ENCODE results near the gene PLXND1.
"Not testable (repeated sequence)": the region's sequence is repeated elsewhere in the genome, so short reads cannot be mapped to it uniquely, and the experiment has no call there.

PLXND1 gene

GRCh38 chr3:129612534-129613366 is 6.3 kb upstream of the PLXND1 start:
- no peak for DNase-seq

GRCh38 chr3:129611812-129612533 is 5.5 kb upstream of the PLXND1 start:
- no peak for DNase-seq

- no peak for DNase-seq
Measured at GRCh38 chr3:129611446-129611800, 4.9 kb upstream of the PLXND1 start.

DNA sequence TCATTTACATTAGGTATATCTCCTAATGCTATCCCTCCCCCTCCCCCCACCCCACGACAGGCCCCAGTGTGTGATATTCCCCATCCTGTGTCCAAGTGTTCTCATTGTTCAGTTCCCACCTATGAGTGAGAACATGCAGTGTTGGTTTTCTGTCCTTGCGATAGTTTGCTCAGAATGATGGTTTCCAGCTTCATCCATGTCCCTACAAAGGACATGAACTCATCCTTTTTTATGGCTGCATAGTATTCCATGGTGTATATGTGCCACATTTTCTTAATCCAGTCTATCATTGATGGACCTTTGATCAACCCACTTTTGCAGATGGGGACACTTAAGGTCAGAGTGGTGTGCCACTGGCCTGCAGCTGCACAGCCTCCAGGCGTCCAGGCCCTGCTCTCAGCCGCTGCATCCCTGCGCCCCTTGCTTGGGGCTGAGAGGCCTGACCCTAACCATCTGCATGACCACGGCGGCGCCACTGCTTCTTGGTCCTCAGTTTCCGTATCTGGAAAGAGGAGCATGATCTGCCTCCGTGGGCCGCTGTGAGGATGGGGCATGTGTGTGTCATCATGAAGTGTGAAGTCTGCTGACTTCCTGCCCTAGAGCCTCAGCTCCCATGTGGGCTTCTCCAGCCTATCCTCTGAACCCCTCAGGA is 4.4 kb upstream of the PLXND1 start:
- not testable (repeated sequence) for DNase-seq

GRCh38 chr3:129610276-129610675 is 3.8 kb upstream of the PLXND1 start:
- DNase-seq: no peak

- no peak for DNase-seq
Measured at GRCh38 chr3:129609591-129610182, 3.2 kb upstream of the PLXND1 start.

- no peak for DNase-seq
Measured at GRCh38 chr3:129608936-129609590, 2.6 kb upstream of the PLXND1 start.

GRCh38 chr3:129608087-129608935 is 1.8 kb upstream of the PLXND1 start:
- DNase-seq: no peak

- DNase-seq: no peak
Measured at GRCh38 chr3:129607391-129608068, 1.1 kb upstream of the PLXND1 start.

- no peak for DNase-seq
Measured at GRCh38 chr3:129605922-129606635, 397 bp downstream of the PLXND1 start.

- peak; percentile 59 for DNase-seq
Measured at GRCh38 chr3:129605203-129605921, 1.1 kb downstream of the PLXND1 start.

- DNase-seq: no peak
Measured at GRCh38 chr3:129604767-129605166, 1.7 kb downstream of the PLXND1 start.

DNA sequence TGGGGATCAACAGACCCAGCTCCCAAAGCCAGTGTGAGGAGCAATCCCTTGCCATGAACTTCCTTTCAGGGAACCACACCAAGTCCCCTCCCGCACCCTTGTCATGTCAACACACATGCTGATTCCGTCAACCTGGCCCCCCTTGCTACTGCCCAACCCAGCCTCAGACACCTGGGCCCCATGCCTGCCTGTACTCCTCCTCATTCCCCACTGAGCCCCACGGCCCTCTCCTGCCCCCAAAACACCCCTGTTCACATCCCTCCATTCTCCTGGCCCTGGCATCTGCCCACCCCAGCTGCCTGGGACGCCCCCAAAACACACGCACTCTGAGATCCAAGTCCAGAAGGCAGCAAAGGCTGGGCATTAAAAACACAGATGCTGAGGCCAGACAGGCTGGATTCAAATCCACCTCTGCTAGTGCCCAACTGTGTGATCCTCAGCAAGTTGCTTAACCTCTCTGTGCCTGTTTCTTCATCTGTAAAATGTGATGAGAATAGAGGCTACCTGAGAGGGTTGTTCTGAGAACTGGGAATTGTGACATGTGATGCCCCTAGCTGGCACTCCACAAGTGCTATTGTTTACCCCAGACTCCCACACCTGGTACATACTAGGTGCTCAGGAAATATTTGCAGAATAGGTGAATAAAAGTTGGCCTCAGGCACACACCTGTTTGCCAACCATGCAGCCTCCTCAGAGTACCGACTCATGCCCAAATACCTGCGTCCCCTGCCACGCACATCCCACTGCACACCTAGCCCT is 2.3 kb downstream of the PLXND1 start:
- no peak for DNase-seq

DNA sequence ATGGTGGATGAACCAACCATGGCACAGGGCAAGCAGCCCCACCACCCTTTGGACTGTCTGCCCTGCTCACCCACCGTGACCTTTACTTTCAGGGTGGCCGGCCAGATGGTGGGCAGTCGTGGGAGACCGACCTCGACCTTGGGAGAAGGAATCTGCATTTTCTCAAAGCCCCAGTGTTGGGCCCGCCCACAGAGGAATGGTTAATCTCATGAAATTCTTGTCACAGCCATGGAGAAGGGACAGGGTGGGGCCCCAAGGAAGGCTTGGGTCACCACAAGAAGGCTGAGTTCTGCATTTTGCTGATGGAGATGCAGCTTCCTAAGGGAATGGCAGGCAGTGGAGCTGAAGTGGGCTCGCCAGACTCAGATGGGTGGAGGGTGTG is 2.9 kb downstream of the PLXND1 start:
- DNase-seq: no peak

DNA sequence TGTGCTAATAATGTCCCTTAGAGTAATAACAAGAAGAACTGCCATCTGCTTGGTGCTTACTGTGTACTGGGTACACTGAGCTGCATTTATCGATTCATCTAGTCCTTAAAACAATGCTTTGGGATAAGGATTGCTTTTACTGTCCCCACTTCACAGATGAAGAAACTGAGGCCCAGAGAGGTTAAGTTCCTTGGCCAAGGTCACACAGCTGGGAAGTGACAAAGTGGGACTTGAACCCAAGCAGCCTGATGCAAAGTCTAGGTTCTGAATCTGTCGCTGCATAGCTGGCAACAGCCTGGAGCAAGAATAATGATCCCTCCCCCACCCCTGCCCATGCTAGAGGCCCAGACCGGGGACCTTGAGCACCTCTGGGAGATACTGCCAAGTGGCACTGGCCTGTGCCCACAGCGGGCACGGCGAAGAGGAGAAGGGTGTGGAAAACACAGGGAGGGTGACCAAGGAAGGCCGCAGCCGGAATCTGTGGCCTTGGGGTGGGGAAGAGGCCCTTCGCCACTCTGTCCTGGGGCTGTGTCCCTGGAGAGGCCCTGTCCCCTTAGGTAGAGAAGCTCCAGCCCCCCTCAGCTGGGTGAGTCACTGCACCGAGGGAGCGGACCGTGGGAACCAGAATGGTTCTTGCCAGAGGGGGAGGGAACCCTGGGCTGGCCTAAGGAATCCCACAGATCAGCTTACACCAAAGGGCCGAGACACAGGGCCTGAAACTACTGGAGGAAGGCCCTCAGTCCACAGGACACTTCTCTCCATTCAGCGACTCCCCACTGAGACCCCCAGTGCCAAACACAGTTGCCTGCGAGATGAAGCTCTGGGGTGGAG is 3.5 kb downstream of the PLXND1 start:
- no peak for DNase-seq

DNA sequence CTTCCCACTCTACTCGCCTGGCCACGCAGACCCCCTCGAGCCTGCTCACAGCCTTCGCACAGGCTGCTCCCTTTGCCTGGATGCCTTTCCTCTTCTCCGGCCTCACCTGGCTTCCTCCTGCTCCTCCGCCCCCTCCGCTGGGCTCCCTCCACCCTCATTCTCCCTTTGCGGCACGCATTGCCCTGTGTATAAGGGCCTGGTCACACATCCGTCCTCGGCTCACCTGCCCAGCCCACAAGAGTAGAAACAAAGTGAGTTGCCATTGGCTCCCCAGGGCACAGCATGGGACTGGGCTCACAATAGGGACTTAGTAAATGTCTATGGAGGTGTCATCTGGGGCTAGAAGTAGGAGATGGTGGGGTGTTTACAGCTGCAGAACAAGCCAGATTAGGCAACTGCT is 4.2 kb downstream of the PLXND1 start:
- DNase-seq: no peak

DNA sequence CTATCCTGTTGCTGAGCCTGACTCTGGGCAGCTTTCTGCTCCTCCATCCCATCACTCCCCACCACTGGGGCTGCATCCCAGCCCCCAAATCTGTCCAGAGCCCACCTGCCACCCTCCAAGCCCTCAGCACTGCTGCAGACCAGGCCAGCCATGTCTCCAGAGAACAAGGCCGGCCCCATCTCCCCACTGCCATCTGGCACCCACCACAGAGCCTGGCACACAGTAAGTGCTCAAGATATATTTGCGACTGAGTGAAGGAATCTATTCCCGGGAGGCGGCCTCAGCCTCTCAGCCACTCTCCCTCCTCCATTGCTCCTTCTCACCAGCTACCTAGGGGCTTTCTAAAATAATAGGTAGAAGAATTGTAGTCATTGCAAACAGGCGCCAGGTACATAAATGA is 4.8 kb downstream of the PLXND1 start:
- no peak for DNase-seq

GRCh38 chr3:129600348-129600747 is 6.1 kb downstream of the PLXND1 start:
- no peak for DNase-seq

Data from stimulated activated CD8-positive, alpha-beta memory T cell treated with anti-CD3 and anti-CD28 coated beads, Interleukin-4, amount 100 ng/mL, for 48 hours (primary cell).